GM19099 (cell line): ENCODE measurements around the gene KDSR.

Source experiments
- POLR2A ChIP-seq: IDR thresholded peaks from 3 replicates; pipeline ENCODE4 v1.6.1; 2011; ENCODE audit warnings: low read depth; ENCODE audit not compliant: insufficient read length; ENCODE audit errors: extremely low read depth

The KDSR gene, protein sequence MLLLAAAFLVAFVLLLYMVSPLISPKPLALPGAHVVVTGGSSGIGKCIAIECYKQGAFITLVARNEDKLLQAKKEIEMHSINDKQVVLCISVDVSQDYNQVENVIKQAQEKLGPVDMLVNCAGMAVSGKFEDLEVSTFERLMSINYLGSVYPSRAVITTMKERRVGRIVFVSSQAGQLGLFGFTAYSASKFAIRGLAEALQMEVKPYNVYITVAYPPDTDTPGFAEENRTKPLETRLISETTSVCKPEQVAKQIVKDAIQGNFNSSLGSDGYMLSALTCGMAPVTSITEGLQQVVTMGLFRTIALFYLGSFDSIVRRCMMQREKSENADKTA

GRCh38 chr18:63367053-63367953 is at the start of gene KDSR:
Gene KDSR (minus strand): TSS chr18:63367206. CDS start chr18:63367118, 88 bp downstream.
- TF ChIP-seq POLR2A, result peak; percentile 71

DNA sequence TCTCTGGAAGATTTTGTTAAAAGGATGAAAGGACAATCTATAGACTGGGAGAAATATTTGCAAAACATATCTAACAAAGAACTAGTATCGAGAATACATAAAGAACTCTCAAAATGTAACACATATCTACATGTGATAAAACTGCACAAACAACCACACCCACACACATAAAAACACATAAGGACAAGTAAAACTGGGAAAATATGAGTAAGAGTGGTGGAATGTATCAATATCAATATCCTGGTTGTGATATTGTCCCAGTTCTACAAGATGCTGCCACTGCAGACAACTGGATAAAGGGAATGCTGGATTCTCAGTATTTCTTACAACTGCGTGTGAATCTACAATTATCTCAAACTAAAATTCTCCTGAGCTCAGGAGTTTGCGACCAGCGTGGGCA is 45.9 kb upstream of the KDSR start:
- TF ChIP-seq POLR2A, result no peak

DNA sequence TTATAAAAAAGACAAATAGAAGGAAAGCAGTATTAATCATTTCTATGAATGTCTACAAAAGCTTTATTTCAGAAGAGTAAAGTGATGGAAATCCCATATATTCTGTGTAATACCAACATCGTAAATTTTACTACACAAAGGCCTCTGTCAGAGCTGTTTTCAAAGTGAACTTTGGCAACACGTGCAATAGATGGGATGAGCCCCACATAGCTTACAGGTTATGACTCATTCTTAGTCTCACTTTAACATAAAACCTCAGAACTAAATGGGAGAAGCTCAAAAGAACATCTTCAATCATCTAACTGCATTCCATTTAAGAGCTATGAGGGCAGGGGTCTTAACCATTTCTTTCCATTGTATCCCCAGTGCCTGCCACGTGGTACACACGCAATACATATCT is 43.8 kb upstream of the KDSR start:
- no peak for TF ChIP-seq POLR2A

- no peak for TF ChIP-seq POLR2A
These were observed 42.3 kb upstream of the KDSR start for GRCh38 chr18:63409301-63409700.

- no peak for TF ChIP-seq POLR2A
These were observed 40.7 kb upstream of the KDSR start for GRCh38 chr18:63407734-63408133.

- no peak for TF ChIP-seq POLR2A
These were observed 39.0 kb upstream of the KDSR start for GRCh38 chr18:63405986-63406385.

DNA sequence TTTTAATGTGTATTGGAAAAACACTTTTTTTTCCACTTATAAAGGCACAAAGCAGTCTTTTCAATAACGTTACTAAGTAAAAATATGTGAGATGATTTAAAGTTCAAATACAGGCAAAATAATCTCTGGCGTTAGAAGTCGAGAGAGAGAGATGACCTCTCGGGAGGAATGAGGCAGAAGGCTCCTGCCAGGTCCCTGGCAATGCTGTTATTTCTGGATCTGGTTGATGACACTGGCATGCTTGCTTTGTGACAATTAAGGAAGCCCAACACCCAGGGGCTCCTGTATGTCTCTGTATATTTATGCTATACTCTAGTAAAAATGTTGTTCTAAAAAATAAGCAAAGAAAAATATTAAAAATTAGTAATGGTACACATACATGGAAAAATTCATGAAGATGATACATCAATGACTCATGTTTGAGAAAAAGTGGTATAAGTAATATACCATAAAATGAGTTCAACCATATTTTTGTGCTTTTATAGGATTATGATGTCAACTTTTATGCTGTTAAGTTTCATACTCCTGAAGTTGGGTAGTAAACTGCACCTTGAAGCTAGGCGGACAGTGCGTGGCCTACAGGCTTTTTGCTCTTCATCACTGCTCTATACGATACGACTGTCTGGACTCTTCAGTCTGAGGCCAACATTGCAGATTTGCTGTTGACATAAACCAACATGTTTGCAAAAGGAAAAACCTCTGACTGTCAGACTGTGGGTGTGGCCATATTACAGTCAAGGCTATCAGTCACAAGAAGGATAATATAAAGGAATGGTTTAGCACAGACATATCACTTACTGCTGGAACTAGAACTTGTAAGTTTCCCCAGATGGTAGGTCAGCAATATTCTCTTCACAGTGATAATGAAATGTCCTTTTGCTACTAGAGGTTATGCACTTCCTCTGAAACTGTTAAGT is 35.5 kb upstream of the KDSR start:
- no peak for TF ChIP-seq POLR2A

GRCh38 chr18:63399300-63399699 is 32.3 kb upstream of the KDSR start:
- no peak for TF ChIP-seq POLR2A

DNA sequence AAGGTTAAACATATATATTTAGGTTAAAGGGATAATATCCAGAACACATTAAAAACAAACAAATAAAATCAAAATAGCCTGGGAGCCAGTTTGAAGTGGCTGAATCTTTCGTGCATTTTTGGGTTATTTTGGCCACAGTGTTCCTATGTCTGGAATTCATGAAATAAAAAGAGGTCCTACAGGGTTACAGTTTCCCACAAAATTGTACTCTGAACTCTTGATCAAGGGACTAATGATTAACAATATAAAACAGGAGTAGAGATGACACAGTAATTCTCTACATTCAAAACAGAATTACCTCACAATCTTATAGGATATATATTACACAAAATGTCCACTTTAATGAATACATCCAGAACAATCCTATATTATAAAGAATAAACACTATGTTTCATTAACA is 30.3 kb upstream of the KDSR start:
- TF ChIP-seq POLR2A, result no peak

DNA sequence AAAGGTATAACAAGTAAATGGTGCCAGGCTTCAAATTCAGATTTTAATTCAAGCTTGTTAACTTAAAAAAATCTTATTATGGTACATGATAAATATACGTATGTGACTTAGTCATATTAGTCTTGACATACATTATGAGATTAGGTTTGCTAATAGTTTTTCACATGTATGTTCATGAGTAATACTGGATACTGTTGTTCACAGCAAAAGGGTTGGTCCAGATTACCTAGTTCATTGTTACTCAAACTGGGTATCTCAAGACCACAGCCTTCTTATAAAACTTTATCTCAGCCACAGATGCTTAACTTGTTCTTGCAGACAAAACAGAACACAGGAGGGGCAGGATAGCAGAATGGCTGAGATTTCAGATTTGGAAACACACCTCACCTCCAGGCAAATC is 28.5 kb upstream of the KDSR start:
- no peak for TF ChIP-seq POLR2A

- TF ChIP-seq POLR2A, result no peak
These were observed 27.9 kb upstream of the KDSR start for GRCh38 chr18:63394954-63395353.

GRCh38 chr18:63387861-63388260 is 20.9 kb upstream of the KDSR start:
- TF ChIP-seq POLR2A, result no peak

GRCh38 chr18:63382843-63383242 is 15.8 kb upstream of the KDSR start:
- TF ChIP-seq POLR2A, result no peak

DNA sequence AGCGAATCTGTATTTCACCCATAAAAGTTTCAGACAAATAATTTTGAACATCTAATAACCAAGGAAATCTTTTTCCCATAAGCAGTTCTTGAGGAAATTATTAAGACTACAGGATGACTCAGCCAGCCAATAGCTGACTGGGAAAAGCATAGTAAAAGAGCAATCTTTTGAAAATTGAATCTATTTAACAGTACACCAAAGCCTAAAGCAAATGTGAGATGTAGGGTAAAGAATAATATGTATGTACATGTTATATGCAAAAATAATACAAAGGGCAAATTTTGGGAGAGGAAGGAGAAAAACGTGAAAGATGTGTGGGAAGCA is 12.6 kb upstream of the KDSR start:
- no peak for TF ChIP-seq POLR2A
